HuH-7 (cell line): ENCODE measurements around the gene XYLT1.
A peak's percentile ranks its signal among the peaks of the same experiment; 100 is the strongest.
"Not testable (repeated sequence)": the region's sequence is repeated elsewhere in the genome, so short reads cannot be mapped to it uniquely, and the experiment has no call there.

Source experiments
- DNase-seq: peaks from one replicate; pipeline ENCODE4 v3.0.0; 2011; ENCODE audit warnings: low spot score

Gene XYLT1

DNA sequence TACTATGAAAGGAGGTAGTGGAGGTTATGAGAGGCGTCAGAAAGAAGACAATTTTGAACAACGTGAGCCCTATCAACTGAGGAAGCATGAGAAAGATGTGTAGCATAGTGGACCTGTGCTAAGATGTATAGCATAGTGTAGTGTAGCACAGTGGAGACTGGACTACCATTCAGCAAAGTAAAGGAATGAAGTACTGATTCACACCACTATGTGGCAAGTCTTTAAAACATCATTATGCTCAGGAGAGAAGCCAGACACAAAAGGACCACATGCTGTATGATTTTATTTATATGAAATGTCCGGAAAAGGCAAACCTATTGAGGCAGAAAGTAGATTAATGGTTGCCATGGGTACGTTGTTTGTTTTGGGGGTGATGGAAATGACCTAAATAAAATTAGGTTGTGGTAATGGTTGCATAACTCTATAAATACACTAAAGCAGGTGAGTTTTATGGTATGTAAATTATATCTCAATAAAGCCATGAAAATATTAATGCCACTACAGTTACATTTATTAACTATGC is 20.4 kb upstream of the XYLT1 start:
- no peak for DNase-seq

DNA sequence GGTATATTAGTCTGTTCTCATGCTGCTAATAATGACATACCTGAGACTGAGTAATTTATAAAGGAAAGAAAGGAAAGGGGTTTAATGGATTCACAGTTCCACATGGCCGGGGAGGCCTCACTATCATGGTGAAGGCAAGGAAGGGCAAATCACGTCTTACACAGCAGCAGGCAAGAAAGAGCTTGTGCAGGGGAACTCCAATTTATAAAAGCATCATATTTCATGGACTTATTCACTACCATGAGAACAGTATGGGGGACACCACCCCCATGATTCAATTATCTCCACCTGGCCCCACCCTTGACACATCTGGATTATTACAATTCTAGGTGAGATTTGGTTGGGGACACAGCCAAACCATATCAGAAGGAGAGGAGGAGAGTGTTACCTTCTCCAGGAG is 17.7 kb upstream of the XYLT1 start:
- DNase-seq: no peak

DNA sequence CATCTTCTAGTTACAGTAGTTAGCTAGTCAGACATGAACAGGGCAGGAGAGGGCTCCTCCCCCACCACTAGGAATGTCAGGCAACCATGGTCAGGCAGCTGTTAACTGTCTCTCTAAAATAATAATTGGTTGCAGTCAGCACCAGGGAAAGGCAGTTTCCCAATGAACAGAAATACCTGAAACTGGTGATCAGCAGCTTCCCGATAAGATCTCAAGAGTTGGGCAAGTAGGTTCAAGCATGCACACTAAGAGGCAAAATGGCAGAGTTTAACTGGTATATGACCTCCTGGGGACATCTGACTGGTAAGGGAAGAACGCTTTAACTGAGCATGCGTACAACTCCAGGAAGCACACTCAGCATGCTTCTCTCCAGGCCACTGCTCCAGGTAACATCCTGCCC is 12.6 kb upstream of the XYLT1 start:
- no peak for DNase-seq

DNA sequence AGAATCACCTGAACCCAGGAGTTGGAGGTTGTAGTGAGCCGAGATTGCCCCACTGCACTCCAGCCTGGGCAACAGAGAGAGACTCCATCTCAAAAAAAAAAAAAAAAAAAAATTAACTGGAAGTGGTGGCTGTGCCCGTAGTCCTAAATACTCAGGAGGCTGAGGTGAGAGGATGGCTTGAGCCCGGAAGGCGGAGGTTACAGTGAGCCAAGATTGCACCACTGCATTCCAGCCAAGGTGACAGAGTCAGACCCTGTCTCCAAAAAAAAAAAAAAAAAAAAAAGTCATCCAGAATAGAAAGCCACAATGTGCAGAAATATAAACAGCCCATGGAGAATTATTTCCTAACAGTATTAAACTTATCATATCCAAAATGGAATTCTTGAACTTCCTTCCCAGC is 11.6 kb upstream of the XYLT1 start:
- DNase-seq: not testable (repeated sequence)

DNA sequence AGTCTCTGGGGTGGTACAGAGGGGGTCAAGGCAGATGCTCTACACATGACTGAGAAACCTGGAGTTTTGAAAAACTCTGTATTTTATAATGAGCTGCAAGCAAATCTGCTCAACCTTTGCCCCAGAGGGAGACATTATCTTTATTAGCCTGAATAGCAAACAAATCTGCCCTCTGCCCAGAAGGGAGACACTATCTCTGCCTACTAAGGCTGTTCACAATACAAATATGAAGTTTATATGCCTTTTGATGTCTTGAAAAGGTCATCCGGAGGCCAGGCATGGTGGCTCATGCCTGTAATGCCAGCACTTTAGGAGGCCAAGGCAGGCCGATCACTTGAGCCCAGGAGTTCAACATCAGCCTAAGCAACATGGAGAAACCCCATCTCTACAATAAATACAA is 11.0 kb upstream of the XYLT1 start:
- DNase-seq: peak; percentile 40

DNA sequence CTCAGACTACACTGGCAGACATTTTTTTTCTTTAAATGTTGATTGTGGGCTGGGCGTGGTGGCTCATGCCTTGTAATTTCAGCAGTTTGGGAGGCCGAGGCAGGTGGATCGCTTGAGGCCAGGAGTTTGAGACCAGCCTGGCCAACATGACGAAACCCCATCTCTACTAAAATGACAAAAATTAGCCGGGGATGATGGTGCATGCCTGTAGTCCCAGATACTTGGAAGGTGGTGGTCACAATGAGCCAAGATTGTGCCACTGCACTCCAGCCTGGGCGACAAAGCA is 6.4 kb upstream of the XYLT1 start:
- DNase-seq: not testable (repeated sequence)

DNA sequence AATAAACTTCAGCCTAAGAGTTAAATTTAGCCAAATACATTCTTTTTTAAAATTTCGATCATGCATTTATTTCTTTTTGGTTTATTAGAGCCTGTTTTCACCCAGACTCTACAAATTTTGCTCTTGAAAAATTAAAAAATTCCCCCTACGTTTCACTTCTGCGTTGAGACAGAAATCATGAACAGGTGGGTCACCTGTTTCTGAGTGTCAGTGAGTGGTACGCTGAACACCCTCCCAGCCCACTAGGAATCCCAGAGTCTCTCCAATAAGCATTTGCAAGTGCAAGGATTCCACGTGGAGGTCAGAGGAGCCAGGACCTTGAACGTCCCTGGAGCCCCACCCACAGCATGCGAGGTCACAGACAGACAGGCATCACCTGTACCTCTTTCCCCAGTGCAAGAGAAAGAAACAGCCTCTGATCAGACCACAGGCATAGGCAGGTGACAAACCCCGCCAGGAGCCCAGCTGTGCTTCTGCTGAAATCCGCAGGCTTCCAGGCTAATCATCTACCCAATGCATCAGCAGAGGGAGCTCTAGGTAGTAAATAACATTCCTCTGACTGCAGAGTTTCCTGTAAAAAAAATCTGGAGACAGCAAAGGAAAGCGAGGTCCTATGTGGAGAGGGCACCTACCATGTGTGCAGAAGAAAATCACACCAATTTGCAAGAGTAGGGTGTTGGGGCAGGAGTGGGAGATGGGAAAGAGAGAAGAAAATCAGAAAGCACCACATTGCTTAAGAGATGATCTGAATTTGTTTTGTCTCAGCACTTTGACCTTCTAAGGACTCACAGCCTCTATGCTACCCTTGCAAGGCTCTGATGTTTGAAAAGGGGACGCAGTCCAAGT is 5.9 kb upstream of the XYLT1 start:
- peak; percentile 85 for DNase-seq

DNA sequence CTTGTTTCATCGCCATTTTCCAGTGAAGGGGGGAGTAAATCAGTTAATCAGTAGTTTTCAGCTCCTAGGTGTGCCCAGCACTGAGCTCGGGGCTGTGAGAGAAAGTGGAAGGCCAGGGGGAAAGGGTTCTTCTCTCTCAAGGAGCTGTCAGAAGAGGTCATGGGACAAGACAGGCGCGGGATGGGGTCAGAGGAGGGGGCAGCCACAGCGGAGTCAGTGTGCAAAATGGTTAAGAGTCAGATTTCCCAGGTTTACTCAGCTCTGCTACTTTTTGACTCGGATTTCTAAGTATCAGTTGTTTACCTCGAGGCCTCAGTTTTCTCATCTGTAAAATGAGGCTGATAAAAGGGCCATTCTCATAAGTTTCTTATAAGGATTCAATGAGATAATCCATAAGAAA is 4.3 kb upstream of the XYLT1 start:
- DNase-seq: no peak

DNA sequence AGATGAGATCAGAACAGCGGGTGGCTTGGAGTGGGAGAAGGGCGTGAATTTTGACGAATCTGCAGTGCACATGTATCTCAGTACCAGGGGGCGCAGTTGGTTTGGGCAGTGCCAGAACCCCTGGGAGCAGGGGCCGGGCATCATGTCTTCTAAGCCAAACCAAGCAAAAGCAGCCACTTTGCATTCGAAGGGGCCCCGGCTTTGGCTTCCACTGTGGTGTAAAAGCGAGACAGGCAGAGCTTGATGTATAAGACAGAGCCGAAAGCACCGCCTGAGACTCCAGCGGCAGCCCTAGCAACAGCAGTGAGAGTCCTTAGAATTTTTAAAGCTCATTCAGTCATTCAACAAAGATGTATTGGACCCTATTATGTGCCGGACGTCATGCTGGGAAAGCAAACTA is 3.8 kb upstream of the XYLT1 start:
- no peak for DNase-seq

DNA sequence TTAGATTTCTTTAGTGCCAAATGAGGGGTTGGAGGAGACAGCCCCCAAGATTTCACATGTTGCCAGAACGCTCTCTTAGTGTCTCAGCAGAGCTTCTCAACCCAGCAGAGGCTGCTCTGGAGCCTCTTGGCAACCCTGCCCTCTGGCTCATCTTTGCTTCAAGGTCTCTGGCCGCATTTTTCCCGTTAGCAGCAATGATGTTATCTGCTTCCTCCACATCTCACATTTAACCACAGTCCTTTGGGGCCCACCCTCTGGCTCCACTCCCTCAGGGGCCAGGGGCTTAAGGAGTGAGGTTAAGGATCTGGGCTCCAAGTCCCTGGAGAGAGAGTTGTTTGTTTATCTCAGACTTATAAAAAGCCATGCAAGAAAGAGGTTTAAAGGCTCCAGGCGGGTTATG is 3.3 kb upstream of the XYLT1 start:
- DNase-seq: no peak

DNA sequence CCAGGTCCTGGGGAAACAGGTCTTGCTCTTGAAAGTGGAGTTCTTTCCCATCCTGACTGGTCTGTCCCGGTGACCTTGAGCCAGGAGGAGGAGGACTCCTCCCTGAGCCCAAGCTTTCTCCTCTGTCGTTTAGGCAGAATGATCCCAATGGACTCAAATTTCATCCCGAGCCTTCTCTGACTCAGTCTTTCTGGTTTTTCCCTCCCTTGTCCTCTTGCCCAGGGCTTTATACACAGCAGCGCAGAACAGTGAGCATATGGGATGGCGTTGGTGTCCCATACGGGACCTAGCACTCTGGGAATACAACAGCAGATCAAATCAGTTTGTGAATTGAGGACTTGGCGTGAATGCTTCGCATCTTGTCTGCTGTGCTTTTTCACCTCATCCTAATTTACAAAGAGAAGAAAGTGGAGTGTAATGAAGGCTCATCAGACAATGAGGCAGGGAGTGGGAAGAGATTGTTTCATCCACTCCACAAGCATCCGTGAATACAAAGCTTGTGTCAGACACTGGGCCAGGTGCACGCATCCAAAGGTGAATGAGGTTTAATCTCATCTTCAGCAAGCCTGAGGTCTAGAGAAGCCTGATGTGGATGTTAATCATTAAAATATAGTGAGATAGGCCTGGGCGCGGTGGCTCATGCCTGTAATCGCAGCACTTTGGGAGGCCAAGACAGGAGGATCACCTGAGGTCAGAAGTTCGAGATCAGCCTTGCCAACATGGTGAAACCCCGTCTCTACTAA is 1.1 kb upstream of the XYLT1 start:
- no peak for DNase-seq

DNA sequence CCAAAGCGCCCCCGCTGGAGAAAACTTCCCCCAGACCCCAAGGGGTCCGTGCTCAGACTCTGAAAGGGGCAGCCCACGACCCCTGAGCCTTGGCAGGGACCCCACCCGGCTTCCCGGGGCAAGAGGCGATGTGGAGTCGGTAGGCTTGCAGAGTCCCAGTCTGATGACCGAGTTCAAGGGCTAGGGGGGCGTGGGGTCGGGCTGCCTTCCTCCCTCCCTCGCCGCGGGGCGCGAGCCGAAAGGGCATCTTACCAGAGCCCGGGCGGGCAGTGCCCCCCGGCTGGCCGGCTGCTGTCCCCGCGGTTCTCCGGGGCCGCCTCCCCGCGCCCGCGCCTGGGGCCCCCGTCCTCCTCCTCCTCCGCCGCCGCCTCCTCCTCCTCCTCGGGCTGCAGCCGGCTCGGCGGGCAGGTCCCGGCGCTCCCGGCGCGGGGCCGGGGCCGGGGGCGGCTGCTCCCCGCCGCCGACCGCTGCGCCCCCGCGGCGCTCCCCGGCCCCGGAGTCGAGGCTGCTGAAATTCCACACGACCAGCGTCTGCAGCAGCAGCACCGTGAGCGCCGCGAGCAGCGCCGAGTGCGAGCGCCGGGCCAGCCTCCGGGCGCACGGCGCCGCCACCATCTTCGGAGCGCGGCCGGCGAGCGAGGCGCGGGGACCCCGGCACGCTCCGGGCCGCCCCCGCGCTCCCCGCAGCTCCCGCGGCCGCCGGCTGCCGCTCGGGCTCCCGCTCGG is 415 bp downstream of the XYLT1 start:
- no peak for DNase-seq

DNA sequence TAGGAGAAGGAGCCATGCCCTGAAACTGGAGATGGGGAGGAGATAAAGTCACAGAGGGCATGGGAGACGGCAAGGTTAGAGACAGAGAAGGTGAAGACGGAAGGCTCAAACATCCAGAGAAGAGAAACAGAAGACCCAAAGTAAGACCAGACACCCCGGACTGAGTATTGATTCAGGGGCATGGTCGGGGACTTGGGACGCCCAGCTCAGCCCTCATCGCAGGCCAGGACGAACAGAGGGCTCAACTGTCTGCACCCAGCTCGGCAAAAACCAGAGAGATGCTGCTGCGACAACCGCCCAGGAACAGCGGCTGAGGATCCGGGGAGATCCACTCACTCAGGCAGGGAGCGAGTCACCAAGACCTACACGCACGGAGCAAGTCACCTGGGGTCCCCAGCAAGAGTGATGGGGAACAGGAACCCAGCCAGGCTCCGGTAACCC is 999 bp downstream of the XYLT1 start:
- no peak for DNase-seq

DNA sequence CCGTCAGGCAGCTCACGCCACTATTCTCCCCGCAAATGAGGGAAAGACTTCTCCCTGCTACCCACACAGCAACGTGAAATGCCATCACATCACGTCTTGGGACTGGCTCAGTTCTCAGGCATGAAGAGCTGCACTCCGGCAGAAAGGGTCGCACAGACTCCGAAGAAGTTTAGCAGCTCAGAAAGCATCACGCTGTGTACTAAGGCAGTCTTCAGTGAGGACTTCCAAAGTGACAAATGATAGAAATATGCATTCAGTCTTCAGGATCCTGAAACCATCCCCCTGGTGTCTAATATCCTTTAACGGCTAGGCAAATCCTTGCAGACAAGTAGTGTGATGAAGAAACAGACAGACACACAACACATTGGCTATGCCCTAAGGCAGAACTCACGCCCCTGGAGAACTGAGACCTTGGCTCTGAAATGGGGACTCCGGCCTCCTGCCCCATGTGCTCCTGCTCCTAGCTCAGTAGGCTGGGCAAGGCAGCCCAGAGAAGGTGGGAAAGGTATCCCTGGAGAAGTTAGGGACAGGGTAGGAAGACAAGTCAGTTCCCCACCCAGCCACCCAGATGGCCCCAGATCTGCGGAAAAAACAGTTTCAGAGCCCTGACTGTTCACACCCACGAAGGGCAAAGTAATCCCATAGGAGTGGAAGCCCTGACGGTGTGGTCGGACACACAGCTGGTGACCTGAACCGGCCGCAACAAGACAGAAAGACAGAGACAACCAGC is 1.6 kb downstream of the XYLT1 start:
- DNase-seq: no peak

DNA sequence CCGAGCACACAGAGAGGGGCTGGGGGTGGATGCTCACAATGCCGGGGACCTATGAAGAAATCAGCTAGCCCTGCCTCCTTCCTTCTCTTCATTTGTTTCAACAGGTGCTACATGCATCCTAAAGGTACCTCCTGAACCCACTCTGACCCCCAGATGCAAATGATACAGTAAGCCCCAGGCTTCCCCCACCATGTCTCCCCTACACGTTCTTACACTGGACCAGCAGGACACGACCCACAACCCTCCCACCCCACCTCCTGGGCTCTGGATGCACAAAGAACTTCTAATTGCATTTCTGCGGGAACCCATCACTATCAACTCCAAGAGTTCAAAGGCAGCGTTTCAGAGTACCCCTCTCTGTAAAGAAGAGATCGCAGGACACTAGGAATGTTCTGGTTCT is 2.1 kb downstream of the XYLT1 start:
- DNase-seq: no peak

DNA sequence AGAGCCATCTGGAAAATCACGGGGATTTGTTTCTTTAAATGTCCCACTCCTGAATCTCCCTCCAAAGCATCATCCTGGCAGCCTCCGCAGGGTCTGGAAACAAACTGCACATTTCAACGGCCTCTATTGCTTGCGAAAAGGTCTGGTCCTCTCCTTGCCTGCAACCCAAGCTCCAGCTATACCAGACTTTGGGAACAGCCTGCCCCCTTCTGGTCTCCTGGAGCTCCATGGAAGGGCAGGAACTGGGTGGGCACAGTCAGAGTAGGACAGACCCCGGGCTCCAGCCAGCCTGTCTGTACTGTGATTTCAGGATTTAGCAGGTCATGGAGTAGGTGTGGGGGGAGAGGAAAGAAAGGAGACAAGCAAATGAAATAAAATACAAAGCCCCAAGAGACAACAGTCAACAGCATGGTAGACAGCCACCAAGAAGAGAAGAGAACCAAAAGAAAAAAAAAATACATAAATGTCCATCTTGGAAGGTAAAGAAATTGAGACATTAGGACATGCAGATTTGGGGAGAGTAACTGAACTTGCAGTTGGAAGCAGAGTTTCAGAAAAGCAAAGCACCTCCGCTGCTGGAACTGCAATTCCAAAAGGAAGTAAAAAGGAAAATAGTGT is 2.7 kb downstream of the XYLT1 start:
- DNase-seq: peak; percentile 60

DNA sequence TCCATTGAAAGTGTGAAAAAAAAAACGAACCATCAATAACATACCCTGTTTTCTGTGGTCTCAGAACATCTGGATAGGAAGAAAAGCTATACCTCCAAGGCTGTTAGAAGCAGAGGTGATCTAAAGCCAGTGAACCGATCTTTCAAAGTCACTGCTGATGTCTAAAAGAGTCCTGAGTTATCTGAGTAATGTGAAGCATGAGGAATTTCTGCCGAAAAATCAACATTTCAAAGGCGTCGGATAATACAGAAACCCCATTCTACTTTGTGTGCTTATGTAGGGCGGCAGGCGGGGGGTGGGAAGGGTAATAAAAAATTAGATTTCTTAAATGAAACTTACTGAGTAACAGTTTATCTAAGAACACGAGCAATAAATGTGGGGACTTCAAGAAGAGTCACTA is 3.9 kb downstream of the XYLT1 start:
- no peak for DNase-seq

DNA sequence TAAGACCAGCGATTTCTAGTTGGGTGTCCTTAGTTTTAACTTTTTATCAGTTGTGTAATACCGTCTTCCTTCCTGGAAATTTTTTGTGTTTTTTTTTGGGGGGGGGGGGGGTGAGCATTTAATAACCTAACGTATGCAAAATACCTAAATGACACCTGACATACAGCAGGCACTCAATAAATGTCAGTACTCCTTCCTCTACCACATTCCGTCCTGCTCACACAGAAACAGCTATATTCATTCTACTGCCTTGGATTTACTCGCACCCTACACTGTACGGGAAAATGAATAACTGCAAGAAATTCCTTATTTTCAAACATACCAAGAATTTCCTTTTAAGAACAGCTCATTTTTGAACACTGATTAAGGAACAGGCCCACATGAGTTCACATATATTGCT is 5.3 kb downstream of the XYLT1 start:
- no peak for DNase-seq

DNA sequence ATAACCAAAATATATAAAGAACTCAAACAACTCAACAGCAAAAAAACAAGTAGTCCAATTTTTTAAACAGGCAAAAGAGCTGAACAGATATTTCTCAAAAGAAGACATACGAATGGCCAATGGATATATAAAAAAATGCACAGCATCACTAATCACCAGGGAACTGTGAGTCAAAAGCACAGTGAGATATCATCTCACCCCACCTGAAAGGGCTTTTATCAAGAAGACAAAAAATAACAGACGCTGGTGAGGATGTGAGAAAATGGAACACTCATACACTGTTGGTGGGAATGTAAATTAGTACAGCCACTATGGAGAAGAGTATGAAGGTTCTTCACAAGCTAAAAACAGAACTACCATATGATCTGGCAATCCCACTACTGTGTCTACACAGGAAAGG is 7.4 kb downstream of the XYLT1 start:
- DNase-seq: no peak

DNA sequence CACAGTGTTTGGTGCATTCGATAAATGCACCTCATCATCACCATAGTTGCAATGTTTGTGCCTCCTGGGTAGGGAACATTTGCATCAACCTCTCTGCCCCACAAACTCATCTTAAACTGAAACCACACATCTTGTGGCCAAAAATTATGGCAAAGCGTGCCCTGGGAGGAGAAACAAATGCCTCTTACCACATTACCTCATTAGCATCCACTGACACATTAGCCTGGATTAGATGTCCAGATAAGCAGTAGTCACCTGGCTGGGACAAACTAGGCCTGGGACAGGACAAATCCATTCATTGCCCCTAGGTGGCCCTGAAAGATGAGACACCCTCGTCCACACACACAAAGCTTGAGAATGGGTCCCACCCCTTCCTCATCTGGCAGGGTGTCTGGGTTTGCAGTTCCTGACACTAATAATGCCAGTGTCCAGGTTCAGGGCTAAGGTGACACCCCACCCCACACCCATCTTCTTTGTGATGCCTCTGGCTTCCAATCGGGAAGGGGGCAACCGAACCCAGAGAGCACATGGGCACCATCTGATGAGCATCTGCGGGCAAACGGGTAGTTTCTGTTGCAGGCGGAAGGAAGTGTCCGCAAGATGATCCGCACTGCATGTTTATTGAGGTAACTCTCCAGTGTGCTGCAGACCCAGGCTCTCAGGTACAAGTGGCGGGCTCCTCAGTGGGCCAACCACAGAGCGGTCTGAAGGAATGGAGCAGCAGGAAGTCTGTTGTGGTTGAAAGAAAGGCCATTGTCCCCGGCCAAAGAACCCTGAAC is 8.6 kb downstream of the XYLT1 start:
- DNase-seq: no peak

DNA sequence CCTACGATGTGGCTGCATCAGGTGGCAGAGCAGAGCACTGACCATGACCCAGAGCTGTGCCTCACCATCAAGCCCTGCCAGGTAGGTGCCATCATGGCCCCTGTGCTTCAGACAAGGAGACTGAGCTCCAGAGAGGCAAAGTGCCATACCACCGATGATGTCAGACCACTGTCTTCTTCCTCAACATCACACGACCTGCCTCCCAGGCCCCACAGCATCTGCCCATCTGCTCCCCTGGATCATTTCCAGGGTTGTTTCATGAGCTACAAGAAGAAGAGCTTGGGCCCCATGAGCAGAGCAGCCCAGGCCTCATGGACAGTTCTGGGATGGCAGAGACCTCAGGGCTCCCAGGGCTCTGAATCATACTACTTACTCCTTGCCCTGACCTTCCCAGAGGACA is 9.9 kb downstream of the XYLT1 start:
- DNase-seq: no peak
